Measurements from ENCODE around the gene DUSP22. TPM values are rescaled to one million over a fixed set of nuclear protein-coding genes. Genes with fewer than 3 reads are reported as not detected.

DUSP22 gene
- polyA plus RNA-seq, 3 donors, result 107 to 120 (median 117) TPM

DNA sequence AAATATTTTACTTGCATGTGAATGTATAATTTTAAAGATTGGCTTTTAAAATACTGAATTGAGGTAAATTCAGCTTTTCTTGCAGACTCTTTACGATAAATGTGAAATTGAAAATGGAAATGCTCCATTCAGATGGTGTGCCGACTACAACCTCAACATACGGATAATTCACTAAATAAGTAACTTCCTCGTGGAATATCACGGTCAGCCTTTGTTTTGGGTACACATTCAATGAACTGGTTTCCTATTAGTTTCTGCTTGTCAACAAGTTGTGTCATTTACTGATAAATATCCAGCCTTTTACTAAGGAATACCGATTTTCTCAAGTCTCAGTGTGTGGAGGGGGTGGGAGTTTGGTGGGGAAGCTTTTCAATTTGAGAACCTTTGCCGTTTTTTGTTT is 96.9 kb downstream of the DUSP22 start:
- TF ChIP-seq CTCF (IDR thresholded peaks at IDR 0.05), result no peak
- Histone ChIP-seq H3K4me1 (ENCODE audit: control insufficient read depth in 1 of 2, insufficient read depth in 2 of 2, low read length in 2 of 2) (peaks cover 49 to 62% of the 10 kb centered on the region in 2 donors), H3K27ac (ENCODE audit: low read depth in 1 of 2, low read length in 2 of 2) (no peak overlapping the region), H2AFZ (ENCODE audit: insufficient read depth, low read depth, low read length, poor library complexity, severe bottlenecking) (no peak overlapping the region), H3K27me3 (ENCODE audit: control insufficient read depth in 2 of 2, insufficient read depth in 2 of 2, low read length in 2 of 2) (peaks cover 32 to 53% of the 10 kb centered on the region in 2 donors), H3K4me2 (replicated peaks; ENCODE audit: extremely low read depth, low read length, poor library complexity, severe bottlenecking) (no peak overlapping the region), H3K4me3 (replicated peaks in 1 of 3; ENCODE audit: low read depth in 2 of 3, low read length in 3 of 3) (no peak overlapping the region), H3K79me2 (ENCODE audit: insufficient read depth, low read length) (no peaks in the 10 kb centered on the region), H3K36me3 (replicated peaks in 1 of 2; ENCODE audit: control insufficient read depth in 1 of 2, insufficient read depth in 2 of 2, low read length in 2 of 2) (no peaks in the 10 kb centered on the region), H4K20me1 (ENCODE audit: insufficient read depth, low read length) (peaks cover 21% of the 10 kb centered on the region), H3K9ac (ENCODE audit: insufficient read depth, low read length, poor library complexity, severe bottlenecking) (no peak overlapping the region), H3K9me3 (replicated peaks in 1 of 2; ENCODE audit: control insufficient read depth in 1 of 2, insufficient read depth in 1 of 2, low read length in 2 of 2) (peaks cover 0 to 5% of the 10 kb centered on the region in 2 donors)
- Mint-ChIP-seq H3K4me1 (peaks cover 52% of the 10 kb centered on the region), H3K36me3 (peaks cover 8 to 9% of the 10 kb centered on the region in 2 donors), H3K9me3 (peaks cover 0 to 17% (median 11%) of the 10 kb centered on the region in 7 donors), H3K27ac (peak overlapping the region in 2 of 7 donors; percentile 23 to 79), H3K27me3 (ENCODE audit: low read depth in 3 of 3) (peaks cover 59 to 78% (median 60%) of the 10 kb centered on the region in 3 donors), H3K4me3 (peak overlapping the region in 1 of 2 donors; percentile 75)
- intact Hi-C loops (cut with micrococcal nuclease), result no loop called here
- no peak for DNase-seq
- 100% methylated on average over 4 of the region's 7 CpGs for WGBS (ENCODE audit: insufficient coverage)

GRCh38 chr6:389622-390021 is 97.3 kb downstream of the DUSP22 start:
- Mint-ChIP-seq H3K27ac (peak overlapping the region in 1 of 7 donors; percentile 23), H3K4me1 (peaks cover 47% of the 10 kb centered on the region), H3K27me3 (ENCODE audit: low read depth in 3 of 3) (peaks cover 60 to 79% (median 63%) of the 10 kb centered on the region in 3 donors), H3K36me3 (peaks cover 9 to 12% of the 10 kb centered on the region in 2 donors), H3K9me3 (peaks cover 0 to 19% (median 11%) of the 10 kb centered on the region in 7 donors), H3K4me3 (peak overlapping the region in 1 of 2 donors; percentile 75)
- H3K9me3 ChIP-seq (replicated peaks in 1 of 2; ENCODE audit: control insufficient read depth in 1 of 2, insufficient read depth in 1 of 2, low read length in 2 of 2), result peaks cover 0 to 7% of the 10 kb centered on the region in 2 donors
- DNase-seq, result no peak
- peaks cover 26% of the 10 kb centered on the region for H4K20me1 ChIP-seq (ENCODE audit: insufficient read depth, low read length)
- H3K4me2 ChIP-seq (replicated peaks; ENCODE audit: extremely low read depth, low read length, poor library complexity, severe bottlenecking), result no peak overlapping the region
- H2AFZ ChIP-seq (ENCODE audit: insufficient read depth, low read depth, low read length, poor library complexity, severe bottlenecking), result no peak overlapping the region
- no peak overlapping the region for H3K4me3 ChIP-seq (replicated peaks in 1 of 3; ENCODE audit: low read depth in 2 of 3, low read length in 3 of 3)
- peaks cover 37 to 57% of the 10 kb centered on the region in 2 donors for H3K27me3 ChIP-seq (ENCODE audit: control insufficient read depth in 2 of 2, insufficient read depth in 2 of 2, low read length in 2 of 2)
- no peak overlapping the region for H3K9ac ChIP-seq (ENCODE audit: insufficient read depth, low read length, poor library complexity, severe bottlenecking)
- H3K36me3 ChIP-seq (replicated peaks in 1 of 2; ENCODE audit: control insufficient read depth in 1 of 2, insufficient read depth in 2 of 2, low read length in 2 of 2), result peaks cover 0 to 3% of the 10 kb centered on the region in 2 donors
- H3K4me1 ChIP-seq (ENCODE audit: control insufficient read depth in 1 of 2, insufficient read depth in 2 of 2, low read length in 2 of 2), result peaks cover 46 to 59% of the 10 kb centered on the region in 2 donors
- no peak overlapping the region for H3K27ac ChIP-seq (ENCODE audit: low read depth in 1 of 2, low read length in 2 of 2)
- no peaks in the 10 kb centered on the region for H3K79me2 ChIP-seq (ENCODE audit: insufficient read depth, low read length)
- no peak for TF ChIP-seq CTCF (IDR thresholded peaks at IDR 0.05)
- intact Hi-C loops (cut with micrococcal nuclease), result loop anchor here in 1 of 2 donors (5.0 kb wide), 1 partner anchor 202 kb away; no protein-coding TSS in a partner anchor
- 86% methylated on average over 1 of the region's 8 CpGs for WGBS (ENCODE audit: insufficient coverage)

Data from CD14-positive monocyte (primary cell).